H1 (cell line): ENCODE measurements around the gene PATE4. TPM values are rescaled to one million over a fixed set of nuclear protein-coding genes. Genes with fewer than 3 reads are reported as not detected.

Experiments used
- CHD1 ChIP-seq: IDR thresholded peaks from 2 replicates; pipeline ENCODE4 v1.6.1; 2012; ENCODE audit warnings: low read depth, low read length, improper control_type of control experiment
- NRF1 ChIP-seq: IDR thresholded peaks from 2 replicates; pipeline ENCODE4 v1.6.1; 2011; ENCODE audit warnings: mild to moderate bottlenecking, low read depth, low read length, improper control_type of control experiment
- SP2 ChIP-seq: IDR thresholded peaks from 2 replicates; pipeline ENCODE4 v1.6.1; 2012; ENCODE audit warnings: mild to moderate bottlenecking, low read length, inconsistent platforms
- polyA plus RNA-seq, 7 experiments: library from polyadenylated mRNA; depleted of rRNA in 3 of 7; stranded (reverse) in 5 of 7; unstranded in 2 of 7; fragments of >200 nt in 5 of 7; fragments of 200-250 nt in 2 of 7; gene quantifications; 1 replicate in 5 of 7; 2 replicates in 1 of 7; 4 replicates in 1 of 7; pipeline versions ENCODE4 v1.2.1 to v1.2.3, GENCODE V29; 2011 to 2013; ENCODE audit warnings: missing spikeins in 2 of 7, mixed read lengths in 2 of 7
- total RNA-seq: library from RNA; stranded (reverse); fragmentation: NEBNext Ultra II Directional; extraction: Animal tissue kit (Norgen Biotek cat#: 25700); gene quantifications from 2 replicates; pipeline ENCODE4 v1.2.1, GENCODE V29; 2021
- TF ChIP-seq, protein P1 (sequence below), 3 experiments: IDR thresholded peaks; 1 replicate in 2 of 3; 2 replicates in 1 of 3; pipeline versions ENCODE4 v1.5.1 to v1.6.1; 2011; ENCODE audit warnings: low read length in 3 of 3, mild to moderate bottlenecking in 3 of 3, inconsistent platforms in 2 of 3, low read depth in 1 of 3, moderate library complexity in 1 of 3; ENCODE audit not compliant: insufficient read depth in 1 of 3; ENCODE audit errors: control extremely low read depth in 1 of 3

The PATE4 gene
- total and polyA plus RNA-seq, 2 of the 8 experiments (the other 6 are each of a cell fraction or from before 2014, with no cell fraction given) = not detected

- TF ChIP-seq CHD1 (no peak; the same call in 1 of the 2 replicates), SP2 (no peak), NRF1 (peak; percentile 74)
- TF ChIP-seq, protein P1, sequence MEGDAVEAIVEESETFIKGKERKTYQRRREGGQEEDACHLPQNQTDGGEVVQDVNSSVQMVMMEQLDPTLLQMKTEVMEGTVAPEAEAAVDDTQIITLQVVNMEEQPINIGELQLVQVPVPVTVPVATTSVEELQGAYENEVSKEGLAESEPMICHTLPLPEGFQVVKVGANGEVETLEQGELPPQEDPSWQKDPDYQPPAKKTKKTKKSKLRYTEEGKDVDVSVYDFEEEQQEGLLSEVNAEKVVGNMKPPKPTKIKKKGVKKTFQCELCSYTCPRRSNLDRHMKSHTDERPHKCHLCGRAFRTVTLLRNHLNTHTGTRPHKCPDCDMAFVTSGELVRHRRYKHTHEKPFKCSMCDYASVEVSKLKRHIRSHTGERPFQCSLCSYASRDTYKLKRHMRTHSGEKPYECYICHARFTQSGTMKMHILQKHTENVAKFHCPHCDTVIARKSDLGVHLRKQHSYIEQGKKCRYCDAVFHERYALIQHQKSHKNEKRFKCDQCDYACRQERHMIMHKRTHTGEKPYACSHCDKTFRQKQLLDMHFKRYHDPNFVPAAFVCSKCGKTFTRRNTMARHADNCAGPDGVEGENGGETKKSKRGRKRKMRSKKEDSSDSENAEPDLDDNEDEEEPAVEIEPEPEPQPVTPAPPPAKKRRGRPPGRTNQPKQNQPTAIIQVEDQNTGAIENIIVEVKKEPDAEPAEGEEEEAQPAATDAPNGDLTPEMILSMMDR (IDR thresholded peaks at IDR 0.05; ENCODE audit: control extremely low read depth in 1 of 3, insufficient read depth in 1 of 3, low read depth in 1 of 3, low read length in 3 of 3) = peak; percentile 3 to 14 (median 6); a peak in 3 of 4 replicates
Observed at GRCh38 chr11:125887373-125888324, 54.5 kb downstream of the PATE4 start, which contains the start of gene HYLS1 (continued).

Other genes starting within 250 kb of the PATE4 start
- gene STT3A, start 240.5 kb upstream of the PATE4 start, total RNA-seq = 173 and 175 TPM in 2 replicates
- gene STT3A, start 240.5 kb upstream of the PATE4 start, polyA plus RNA-seq (2011; rRNA removed) = 124 and 211 TPM in 2 replicates
- gene CHEK1, start 208.2 kb upstream of the PATE4 start, total RNA-seq = 133 and 139 TPM in 2 replicates
- 24.1 and 37.7 TPM in 2 replicates for gene CHEK1, start 208.2 kb upstream of the PATE4 start, polyA plus RNA-seq (2011; rRNA removed)
- not detected in 2 replicates for gene ACRV1, start 152.5 kb upstream of the PATE4 start, total RNA-seq
- gene ACRV1, start 152.5 kb upstream of the PATE4 start, polyA plus RNA-seq (2011; rRNA removed) = 0.06 TPM in 1 of 2 replicates, not detected in the other
- not detected in 2 replicates for gene PATE1, start 87.0 kb upstream of the PATE4 start, total RNA-seq
- gene PATE1, start 87.0 kb upstream of the PATE4 start, polyA plus RNA-seq (2011; rRNA removed) = not detected in 2 replicates
- gene PATE2, start 54.5 kb upstream of the PATE4 start, total RNA-seq = not detected in 2 replicates
- gene PATE2, start 54.5 kb upstream of the PATE4 start, polyA plus RNA-seq (2011; rRNA removed) = 0.14 TPM in 1 of 2 replicates, not detected in the other
- gene PATE3, start 45.2 kb upstream of the PATE4 start, total RNA-seq = not detected in 2 replicates
- not detected in 2 replicates for gene PATE3, start 45.2 kb upstream of the PATE4 start, polyA plus RNA-seq (2011; rRNA removed)
- gene HYLS1, start 54.4 kb downstream of the PATE4 start, total RNA-seq = 11.6 and 12.6 TPM in 2 replicates
- gene HYLS1, start 54.4 kb downstream of the PATE4 start, polyA plus RNA-seq (2011; rRNA removed) = 2.3 and 5.1 TPM in 2 replicates
- gene PUS3, start 69.9 kb downstream of the PATE4 start, total RNA-seq = 20.0 and 22.6 TPM in 2 replicates
- gene PUS3, start 69.9 kb downstream of the PATE4 start, polyA plus RNA-seq (2011; rRNA removed) = 4.8 and 8.7 TPM in 2 replicates
- gene DDX25, start 71.2 kb downstream of the PATE4 start, total RNA-seq = 16.3 and 17.9 TPM in 2 replicates
- gene DDX25, start 71.2 kb downstream of the PATE4 start, polyA plus RNA-seq (2011; rRNA removed) = 12.4 and 17.6 TPM in 2 replicates
- not detected in 2 replicates for gene VSIG10L2, start 112.7 kb downstream of the PATE4 start, total RNA-seq
- not detected in 2 replicates for gene VSIG10L2, start 112.7 kb downstream of the PATE4 start, polyA plus RNA-seq (2011; rRNA removed)
- gene CDON, start 229.6 kb downstream of the PATE4 start, total RNA-seq = 32.5 and 32.9 TPM in 2 replicates
- 11.0 and 11.5 TPM in 2 replicates for gene CDON, start 229.6 kb downstream of the PATE4 start, polyA plus RNA-seq (2011; rRNA removed)